Left colon (tissue), 2 donors: ENCODE measurements around the gene ASCC2. TPM values are rescaled to one million over a fixed set of nuclear protein-coding genes. Genes with fewer than 3 reads are reported as not detected.
"Not testable (repeated sequence)": the region's sequence is repeated elsewhere in the genome, so short reads cannot be mapped to it uniquely, and the experiment has no call there.

Experiments used
- ATAC-seq: fragments of 200-7000 bp; cut with Tn5 transposase; one replicate; pipeline ENCODE4 v1.9.1; 2020; ENCODE audit warnings: mild to moderate bottlenecking, moderate library complexity
- DNase-seq, 2 donors: peaks; one replicate each; pipeline ENCODE4 v3.0.0-alpha.2; 2020
- intact Hi-C, 2 donors: fragments of 100-400 bp; cut with DNase I in 1 of 2; cut with micrococcal nuclease in 1 of 2; formaldehyde crosslinking; loops; one replicate each; pipeline versions ENCODE4 v1.11.2 to v1.14.0; 2022; cut with DNase I, micrococcal nuclease
- total RNA-seq, 2 donors: library from RNA; stranded (reverse); fragmentation: NEBNext Ultra II Directional; extraction: Animal tissue kit (Norgen Biotek cat#: 25700); gene quantifications; one replicate each; pipeline ENCODE4 v1.2.1, GENCODE V29; 2021
- donor health status: DM: no; HTN: no; CAD: no.
- donor health status: DM: yes; HTN: yes; CAD: no.

The ASCC2 gene
- total RNA-seq, 2 donors from 2014 or later: 63.0 to 71.3 TPM

DNA sequence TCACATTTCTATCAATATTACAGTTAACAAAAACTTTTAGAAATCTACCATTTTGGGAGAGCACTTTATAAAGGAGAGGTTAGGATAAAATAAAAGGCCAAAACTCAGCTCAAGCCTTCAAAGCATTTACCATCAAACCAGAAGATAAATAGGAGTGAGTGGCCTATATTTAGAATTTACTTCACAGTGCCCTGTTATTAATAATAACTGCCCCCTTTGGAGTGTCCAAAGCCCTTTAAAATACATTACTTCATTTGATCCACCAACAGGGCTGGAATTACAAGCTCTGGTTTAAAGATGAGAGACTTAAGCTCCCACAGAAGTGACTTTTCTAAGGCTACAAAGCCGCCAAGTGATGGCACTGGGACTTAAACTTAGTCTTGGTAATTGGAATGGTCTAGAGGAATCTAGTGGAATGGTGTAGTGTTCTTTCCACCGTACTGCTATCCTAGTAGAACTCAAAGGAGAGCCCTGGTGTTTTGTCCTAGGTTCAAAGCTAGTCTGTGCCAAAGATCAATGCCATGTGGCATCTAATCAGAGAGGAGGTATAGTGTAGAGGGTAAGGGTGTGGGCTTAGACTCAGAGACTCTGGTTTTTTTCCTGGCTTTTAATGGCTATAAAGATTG is 23.7 kb upstream of the ASCC2 start:
- intact Hi-C loops: no loop called here
- no peak for ATAC-seq
- no peak for DNase-seq

DNA sequence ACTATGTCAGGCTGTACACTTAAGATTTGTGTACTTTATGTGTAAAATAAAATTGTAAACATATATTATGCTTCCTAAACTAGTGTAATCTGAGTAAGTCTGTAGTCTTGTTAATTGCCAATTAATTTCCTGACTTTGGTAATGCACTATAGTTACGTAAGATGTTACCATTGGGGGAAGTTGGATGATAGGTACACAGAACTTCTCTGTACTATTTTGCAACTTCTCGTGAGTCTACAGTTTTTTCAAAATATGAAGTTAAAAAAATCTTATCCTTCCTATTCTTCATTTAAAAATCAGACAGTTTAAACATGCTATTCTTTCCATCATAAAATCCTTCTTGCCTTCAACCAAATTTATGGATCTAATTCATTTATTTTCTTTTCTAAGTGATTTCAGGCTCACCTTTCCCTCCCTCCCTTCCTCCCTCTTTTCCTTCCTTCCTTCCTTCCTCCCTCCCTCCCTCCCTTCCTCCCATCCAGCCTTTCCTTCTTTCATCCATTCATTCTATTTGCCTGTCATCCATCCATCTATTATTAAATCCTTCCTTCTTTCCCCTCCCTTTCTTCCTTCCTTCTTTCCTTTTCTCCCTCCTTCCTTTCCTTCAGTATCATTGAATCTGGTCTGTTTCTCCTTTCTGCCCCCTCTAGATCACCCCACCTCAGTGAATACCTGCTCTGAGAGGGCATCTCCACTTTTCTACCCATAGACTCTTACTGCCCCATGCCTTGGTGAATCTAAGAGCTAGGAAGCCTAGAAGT is 22.1 kb upstream of the ASCC2 start:
- intact Hi-C loops: no loop called here
- no peak for ATAC-seq
- no peak for DNase-seq

DNA sequence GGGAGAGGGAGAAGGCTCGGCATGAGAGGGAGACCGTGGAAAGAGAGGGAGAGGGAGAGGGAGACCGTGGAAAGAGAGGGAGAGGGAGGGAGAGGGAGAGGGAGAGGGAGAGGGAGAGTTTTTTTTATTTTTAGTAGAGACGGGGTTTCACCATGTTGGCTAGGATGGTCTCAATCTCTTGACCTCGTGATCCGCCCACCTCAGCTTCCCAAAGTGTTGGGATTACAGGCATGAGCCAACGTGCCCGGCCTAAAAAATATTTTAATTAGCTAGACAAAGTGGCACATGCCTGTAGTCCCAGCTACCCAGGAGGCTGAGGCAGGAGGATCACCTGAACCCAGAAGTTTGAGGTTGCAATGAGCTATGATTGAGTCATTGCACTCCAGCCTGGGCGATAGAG is 21.0 kb upstream of the ASCC2 start:
- ATAC-seq: not testable (repeated sequence)

DNA sequence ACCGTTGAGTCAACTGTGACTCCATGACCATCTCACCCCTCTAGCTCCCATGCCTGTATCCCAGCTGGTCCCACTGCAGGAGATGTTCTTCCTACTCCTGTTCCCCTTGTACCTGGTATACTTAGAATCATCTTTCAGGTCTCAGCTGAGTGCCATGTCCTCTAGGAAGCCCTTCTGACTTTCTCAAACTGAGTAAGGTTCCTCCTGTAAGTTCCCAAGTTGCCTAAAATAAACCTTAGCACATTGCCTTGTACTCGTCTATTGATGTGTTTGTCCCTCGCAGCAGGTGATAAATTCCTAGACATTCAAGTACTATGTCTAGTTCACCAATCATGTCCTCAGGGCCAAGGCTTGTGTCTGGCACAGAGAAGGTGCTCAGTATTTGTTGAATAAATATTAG is 18.4 kb upstream of the ASCC2 start:
- intact Hi-C loops: no loop called here
- no peak for ATAC-seq
- no peak for DNase-seq

More for the DNA sequence above, 21.0 kb upstream of the ASCC2 start:
- intact Hi-C loops, DNase-seq: not testable (repeated sequence)

DNA sequence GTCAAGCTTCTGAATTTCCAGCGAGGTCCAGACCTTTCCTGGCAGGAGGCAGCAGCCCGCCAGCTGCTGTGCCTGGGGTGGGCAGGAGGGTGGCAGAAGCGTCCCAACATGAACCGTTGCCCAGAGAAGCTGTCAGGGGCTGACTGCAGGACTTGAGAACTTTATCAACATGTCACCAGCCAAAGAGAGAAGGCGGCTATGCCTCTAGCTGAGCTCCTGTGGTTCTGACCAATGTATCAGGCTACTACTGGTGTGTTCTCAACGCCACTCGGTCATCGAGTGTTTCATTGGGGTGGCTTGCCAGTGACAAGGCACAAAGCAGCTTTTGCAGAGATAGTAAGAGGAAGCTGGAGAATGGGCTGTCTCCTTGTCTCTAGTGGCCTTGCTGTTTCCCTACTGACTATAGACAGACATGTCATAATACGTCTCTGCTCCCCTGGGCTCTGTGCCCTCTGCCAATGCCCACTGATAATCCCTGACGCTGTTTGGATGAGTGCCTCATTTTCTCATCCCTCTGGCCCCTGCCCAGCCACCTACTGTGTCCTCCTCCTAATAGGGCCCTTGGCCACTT is 17.6 kb upstream of the ASCC2 start:
- intact Hi-C loops: no loop called here
- DNase-seq (no peak), ATAC-seq (no peak)

DNA sequence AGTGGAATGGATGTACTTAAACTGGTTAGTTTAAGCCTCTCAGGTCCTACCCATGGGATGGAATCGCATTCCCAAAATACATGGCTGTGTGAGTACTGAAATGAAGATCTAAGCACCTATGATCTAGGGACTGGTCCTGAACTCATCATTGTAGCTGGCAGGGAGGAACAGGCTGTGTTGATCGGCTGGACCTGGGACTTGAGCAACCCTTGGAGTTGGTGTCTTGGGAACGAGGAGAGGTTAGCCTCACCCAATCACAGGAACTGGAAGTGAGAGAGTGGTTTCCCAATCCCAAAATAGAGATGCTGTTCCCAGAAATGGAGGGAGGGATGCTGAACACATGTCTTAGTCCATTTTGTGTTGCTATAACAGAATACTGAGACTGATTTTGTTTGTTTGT is 16.4 kb upstream of the ASCC2 start:
- DNase-seq (no peak), ATAC-seq (no peak)
- intact Hi-C loops: no loop called here

DNA sequence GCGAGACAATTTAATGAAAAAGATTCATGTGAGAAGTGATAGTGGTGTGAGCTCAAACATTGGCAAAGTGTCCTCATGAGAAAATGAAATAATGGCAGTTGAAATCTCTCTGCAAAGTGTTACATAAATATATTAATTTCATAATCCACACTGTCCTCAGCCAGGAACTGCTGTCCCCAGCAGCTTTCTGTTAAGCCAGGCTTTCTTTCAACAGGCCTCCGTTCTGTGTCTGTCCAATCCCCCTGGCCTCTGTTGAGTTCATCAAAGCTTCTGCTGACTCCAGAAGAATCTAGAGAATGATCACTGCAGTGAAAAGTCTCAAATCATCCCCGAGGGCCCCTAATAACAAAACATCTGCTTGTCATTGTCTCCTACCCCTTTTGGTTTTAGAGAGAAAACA is 10.0 kb upstream of the ASCC2 start:
- no peak for DNase-seq
- ATAC-seq: no peak
- intact Hi-C loops: no loop called here

DNA sequence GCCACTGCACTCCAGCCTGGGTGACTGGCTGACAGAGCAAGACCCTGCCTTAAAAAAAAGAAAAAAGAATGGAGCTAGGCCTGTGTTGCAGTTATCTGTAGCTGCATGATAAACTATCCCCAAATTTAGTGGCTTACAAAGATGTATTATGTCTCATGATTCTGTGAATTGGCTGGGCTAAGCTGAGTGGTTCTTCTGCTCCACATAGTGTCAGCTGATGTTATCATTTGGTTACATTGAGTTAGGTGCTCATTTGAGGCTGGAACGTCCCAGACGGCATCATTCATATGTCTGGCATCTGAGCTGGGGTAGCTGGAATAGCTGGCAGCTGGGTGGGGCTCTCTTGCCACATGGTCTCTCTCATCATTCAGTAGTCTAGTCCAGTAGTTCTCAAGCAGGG is 8.2 kb upstream of the ASCC2 start:
- no peak for ATAC-seq
- no peak for DNase-seq
- intact Hi-C loops: no loop called here

DNA sequence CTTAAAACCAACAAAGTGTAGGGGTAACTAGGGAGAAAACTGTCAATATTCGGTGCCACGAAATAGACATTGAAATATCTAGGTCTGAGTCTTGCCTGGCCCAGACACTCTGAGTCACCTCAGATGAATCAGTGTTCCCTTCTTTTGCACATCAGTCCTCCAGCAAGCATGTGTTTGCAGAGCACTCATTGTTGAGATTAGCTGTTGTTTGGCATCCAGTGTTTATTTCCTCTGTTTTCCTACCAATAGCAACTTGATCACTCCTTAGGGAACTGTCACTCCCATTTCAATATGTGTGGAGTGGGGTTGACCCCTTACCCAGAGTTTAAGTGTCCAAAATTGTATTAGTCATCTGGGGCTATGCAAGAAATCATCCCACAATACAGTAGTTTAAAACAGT is 4.7 kb upstream of the ASCC2 start:
- intact Hi-C loops: no loop called here
- DNase-seq (no peak), ATAC-seq (no peak)

DNA sequence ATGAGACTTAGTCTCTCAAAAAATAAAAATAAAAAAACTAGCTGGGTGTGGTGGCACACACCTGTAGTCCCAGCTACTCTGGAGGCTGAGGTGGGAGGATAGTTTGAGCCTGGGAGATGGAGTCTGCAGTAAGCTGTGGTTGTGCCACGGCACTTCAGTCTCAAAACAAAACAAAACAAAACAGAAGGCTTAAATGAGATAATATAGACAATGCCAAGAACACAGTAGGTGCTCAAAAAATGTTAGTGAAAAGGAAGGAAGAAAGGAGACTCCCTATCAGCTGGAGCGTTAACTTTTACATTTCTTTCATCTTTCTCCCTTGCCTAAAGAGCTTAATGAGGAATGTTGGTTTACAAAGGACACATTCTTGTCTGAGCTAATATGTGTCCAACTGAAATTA is 4.1 kb upstream of the ASCC2 start:
- no peak for ATAC-seq
- intact Hi-C loops: no loop called here

DNA sequence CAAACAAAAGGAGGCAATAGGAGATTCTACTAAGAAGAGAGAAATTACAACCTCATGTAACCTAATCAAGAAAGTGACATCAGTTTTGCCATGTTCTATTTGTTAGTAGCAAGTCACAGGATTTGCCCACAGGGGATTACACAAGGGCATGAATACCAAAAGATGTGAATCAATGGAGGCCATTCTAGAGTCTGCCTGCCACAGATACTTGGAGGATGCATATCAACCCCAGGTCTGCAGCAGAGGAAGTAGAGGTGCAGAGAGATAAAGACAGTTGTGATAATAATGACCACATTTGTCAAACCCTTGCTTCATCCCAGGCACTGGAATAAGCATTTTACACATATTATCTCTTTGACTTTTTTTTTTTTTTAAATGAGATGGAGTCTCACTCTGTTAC is 2.4 kb upstream of the ASCC2 start:
- intact Hi-C loops: no loop called here
- DNase-seq: no peak
- no peak for ATAC-seq

More for the DNA sequence above, 4.1 kb upstream of the ASCC2 start:
- DNase-seq: no peak

DNA sequence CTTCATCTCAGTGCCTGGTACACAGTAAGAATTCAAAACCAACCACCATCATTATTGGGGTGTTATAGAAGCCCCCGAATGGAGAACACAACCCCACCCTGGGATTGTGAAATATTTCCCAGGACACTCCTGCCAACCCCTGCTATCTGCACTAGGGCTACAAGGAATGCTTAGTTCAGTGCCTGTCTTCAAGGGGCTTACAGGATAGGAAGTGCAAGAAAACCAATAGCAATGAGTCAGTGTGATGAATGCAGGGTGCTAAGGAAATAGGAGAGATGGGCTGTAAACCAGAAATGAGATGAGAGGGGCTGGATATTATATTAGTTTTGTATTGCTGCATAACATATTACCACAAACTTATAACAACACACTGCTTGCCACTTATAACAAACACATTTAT is 965 bp upstream of the ASCC2 start:
- intact Hi-C loops: no loop called here
- DNase-seq (no peak), ATAC-seq (no peak)

DNA sequence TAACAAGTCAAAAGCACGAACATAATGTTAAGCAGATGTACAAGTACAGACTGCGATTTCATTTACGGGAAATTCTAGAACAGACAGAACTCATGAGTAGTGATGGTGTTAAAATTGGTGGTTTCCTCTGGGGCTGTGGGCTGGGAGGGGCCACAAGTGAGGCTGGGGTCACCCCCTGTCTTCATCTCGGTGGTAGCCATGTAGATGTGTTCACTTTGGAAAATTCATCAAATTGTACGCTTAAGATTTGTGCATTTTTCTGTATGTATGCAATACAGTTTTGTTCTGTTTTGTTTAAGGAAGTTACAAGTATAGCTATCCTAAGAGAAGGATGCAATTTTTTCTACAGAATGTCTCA is 504 bp upstream of the ASCC2 start:
- peak; percentile 0 for ATAC-seq
- no peak for DNase-seq
- intact Hi-C loops: no loop called here

DNA sequence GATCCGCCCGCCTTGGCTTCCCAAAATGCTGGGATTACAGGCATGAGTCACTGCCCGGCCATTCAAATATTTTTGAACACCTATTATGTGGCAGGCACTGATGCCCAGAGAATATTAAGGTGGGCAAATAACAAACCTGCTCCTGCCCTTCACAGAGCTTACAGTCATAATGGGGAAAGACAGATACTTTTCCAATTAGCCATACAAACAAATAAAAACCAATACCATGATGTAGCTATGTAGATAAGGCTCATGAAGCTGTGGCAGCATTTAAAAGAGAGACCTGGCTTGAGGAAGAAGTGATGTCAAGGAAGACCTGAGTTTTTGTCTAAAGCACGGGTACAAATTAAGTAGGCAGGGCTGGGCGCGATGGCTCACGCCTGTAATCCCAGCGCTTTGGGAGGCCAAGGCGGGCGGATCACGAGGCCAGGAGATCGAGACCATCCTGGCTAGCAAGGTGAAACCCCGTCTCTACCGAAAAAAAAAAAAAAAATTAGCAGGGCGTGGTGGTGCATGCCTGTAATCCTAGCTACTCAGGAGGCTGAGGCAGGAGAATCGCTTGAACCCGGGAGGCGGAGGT is 1.2 kb downstream of the ASCC2 start:
- ATAC-seq, intact Hi-C loops, DNase-seq: not testable (repeated sequence)

DNA sequence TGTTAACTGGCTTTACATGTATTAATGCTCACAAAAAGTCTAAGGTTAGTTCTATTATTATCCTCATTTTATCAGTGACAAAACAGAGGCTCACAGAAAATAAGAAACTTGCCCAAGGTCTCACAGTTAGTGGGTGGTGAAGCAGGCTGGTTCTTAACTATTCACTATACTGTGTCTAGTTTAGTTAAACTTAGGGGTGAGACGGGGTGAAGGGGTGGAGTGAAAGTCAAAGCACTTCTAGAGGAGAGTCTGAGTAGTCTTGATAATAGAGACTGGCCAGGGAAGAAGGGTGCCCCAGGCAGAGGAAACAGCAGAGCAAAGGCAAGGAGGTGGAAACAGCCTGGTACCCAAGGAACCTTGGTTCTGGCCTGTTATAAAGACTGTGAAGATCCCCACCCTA is 4.0 kb downstream of the ASCC2 start:
- ATAC-seq (no peak), DNase-seq (no peak)
- intact Hi-C loops: no loop called here

DNA sequence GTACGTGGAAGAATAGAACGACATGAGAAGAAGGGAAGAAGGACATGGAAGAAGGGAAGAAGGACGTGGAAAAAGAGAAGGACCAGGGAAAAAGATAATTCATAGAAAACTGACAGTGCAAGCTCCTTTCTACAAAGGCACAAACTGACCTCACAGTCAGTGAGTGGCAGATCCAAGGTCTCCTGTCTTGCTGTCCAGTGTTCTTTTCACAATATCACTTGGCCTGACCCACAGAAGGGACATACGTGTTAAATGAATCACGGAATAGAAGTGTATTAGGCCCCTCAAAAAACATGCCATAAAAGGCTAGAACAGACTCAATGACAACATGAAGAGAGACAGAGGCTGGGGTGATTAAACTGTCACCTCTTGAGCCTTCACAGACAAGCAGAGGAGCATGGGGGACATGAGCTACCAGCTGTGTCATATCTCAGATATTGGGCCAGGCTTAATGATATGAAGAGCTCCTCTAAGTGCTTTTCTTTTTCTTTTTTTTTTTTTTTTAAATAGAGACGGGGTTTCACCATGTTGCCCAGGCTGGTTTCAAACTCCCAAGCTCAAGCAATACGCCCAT is 4.6 kb downstream of the ASCC2 start:
- intact Hi-C loops: no loop called here
- ATAC-seq (no peak), DNase-seq (no peak)

DNA sequence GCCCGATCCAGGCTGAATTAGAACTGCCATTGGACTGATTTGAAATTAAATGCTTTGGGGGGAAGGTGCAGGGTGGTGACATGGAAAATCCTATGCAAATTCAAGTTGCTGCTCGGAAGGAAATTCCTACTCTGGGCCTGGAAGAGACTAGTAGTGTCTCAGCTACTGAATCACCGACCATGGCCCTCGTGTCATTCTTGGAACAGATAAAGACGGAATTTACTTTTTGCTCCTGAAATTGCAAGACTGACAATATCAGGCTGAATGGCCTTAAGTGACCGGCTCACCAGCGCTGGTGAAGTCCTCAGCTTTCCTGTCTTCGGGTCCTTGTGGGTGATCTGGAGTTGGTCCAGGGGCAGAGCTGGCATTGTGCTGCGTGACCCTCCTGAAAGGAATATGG is 6.1 kb downstream of the ASCC2 start:
- ATAC-seq (no peak), DNase-seq (no peak)
- intact Hi-C loops: no loop called here

DNA sequence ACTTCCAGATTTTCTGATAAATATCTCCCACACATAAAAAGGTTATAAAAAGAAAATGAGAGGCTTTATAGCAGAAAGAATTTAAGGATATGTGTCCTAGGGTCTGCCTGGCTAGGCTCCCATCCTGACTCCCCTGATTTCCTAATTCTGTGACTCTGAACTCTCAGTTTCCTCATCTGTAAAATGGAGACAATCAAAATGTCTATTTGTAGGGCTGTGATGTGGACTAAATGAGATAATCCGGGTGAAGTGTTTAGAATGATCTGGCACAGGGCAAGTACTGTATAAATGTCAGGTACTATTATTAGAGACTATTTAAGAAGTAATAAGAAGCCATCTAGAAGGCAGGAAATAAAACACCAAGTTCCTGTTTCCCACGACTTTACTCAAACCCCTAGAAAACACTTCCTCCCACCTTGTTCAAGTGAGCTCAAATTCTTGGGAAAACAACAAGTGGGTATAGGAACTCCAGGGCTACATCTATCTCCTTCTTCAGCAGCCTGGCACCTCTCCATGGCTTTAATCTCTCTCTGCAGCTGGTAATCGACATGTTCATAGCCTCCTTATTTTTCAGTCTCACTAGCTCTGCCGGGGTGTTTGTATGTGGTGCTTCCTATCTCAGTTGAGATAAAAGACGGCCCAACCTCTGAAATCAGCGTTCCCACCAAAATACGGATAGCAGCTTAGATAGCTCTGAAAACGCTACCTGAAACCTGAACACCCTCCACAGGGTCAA is 6.7 kb downstream of the ASCC2 start:
- no peak for DNase-seq
- no peak for ATAC-seq
- intact Hi-C loops: no loop called here

DNA sequence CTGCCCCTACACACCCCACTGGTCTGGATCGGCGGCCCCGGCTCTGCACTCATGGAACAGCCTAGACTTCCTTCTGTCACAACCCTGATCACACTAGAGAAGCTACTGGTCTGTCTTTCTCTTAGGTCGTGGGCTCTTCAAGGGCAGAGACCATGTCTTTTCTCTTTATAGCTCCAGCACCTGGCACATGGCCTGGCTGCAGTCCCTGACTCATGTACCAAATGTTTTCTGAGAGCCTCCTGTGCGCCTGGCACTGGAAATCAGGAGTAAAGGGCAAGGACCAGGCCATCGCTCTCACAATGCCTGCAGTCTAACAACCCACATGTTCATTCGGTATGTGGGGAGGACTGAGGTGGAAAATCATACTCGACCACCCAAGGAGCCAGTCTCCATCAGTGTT is 7.5 kb downstream of the ASCC2 start:
- no peak for DNase-seq
- no peak for ATAC-seq
- intact Hi-C loops: no loop called here
